HL-60 (cell line): ENCODE measurements around the gene CD209.
A peak's percentile ranks its signal among the peaks of the same experiment; 100 is the strongest.
"Not testable (repeated sequence)": the region's sequence is repeated elsewhere in the genome, so short reads cannot be mapped to it uniquely, and the experiment has no call there.

Source experiments
- DNase-seq, 2 experiments: peaks; one replicate each; pipeline ENCODE4 v3.0.0-alpha.2; 2010 to 2020; ENCODE audit warnings: low read depth in 1 of 2, low spot score in 1 of 2
- H3K27ac ChIP-seq: fragments of 250-450 bp; sonication (Bioruptor Pico); replicated peaks from 2 replicates; pipeline ENCODE4 v1.5.1; 2020; ENCODE audit warnings: mild to moderate bottlenecking, moderate library complexity
- H3K27me3 ChIP-seq: fragments of 250-450 bp; sonication (Bioruptor Pico); 2 replicates; pipeline ENCODE4 v1.5.1; 2021; ENCODE audit warnings: mild to moderate bottlenecking, moderate library complexity; ENCODE audit not compliant: insufficient read depth, poor library complexity, severe bottlenecking
- H3K4me3 ChIP-seq: replicated peaks from 2 replicates; pipeline ENCODE4 v1.5.1; 2011; ENCODE audit warnings: mild to moderate bottlenecking, control low read depth, low read length; ENCODE audit not compliant: insufficient read depth
- GABPA ChIP-seq: IDR thresholded peaks from 2 replicates; pipeline ENCODE4 v1.6.1; 2012; ENCODE audit warnings: low read depth
- POLR2AphosphoS5 ChIP-seq: IDR thresholded peaks from 2 replicates; pipeline ENCODE4 v1.6.1; 2012; ENCODE audit warnings: low read depth
- SPI1 ChIP-seq: IDR thresholded peaks from 2 replicates; pipeline ENCODE4 v1.6.1; 2012; ENCODE audit warnings: low read depth, mild to moderate bottlenecking, borderline replicate concordance
- TF ChIP-seq, protein P1 (sequence below): IDR thresholded peaks from 2 replicates; pipeline ENCODE4 v1.6.1; 2012; ENCODE audit warnings: low read depth; ENCODE audit not compliant: insufficient replicate concordance
- TF ChIP-seq, protein P2 (sequence below): IDR thresholded peaks from one replicate; pipeline ENCODE4 v1.5.1; 2011; ENCODE audit warnings: low read length, control low read depth, inconsistent platforms; ENCODE audit not compliant: insufficient read depth

The CD209 gene

DNA sequence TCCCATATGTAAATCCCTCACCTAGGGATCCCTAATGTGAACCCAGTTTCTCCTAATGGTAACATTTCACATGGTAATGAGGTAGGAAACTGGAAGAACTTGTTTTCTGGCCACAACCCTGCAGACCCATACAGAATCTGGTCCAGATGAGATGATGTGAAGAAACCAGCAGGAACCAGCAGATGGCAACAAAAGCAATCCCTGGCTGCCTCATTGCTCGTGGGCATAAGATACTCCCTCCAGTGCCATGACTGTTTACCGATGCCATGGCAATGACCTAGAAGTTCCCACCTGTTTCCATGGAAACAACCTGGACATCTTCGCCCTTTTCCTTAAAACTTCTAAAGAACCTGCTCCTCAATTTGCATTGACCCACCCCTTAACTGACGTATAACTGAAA, 1.4 kb upstream of the CD209 start:
- no peak for TF ChIP-seq SPI1
- TF ChIP-seq, protein P1, sequence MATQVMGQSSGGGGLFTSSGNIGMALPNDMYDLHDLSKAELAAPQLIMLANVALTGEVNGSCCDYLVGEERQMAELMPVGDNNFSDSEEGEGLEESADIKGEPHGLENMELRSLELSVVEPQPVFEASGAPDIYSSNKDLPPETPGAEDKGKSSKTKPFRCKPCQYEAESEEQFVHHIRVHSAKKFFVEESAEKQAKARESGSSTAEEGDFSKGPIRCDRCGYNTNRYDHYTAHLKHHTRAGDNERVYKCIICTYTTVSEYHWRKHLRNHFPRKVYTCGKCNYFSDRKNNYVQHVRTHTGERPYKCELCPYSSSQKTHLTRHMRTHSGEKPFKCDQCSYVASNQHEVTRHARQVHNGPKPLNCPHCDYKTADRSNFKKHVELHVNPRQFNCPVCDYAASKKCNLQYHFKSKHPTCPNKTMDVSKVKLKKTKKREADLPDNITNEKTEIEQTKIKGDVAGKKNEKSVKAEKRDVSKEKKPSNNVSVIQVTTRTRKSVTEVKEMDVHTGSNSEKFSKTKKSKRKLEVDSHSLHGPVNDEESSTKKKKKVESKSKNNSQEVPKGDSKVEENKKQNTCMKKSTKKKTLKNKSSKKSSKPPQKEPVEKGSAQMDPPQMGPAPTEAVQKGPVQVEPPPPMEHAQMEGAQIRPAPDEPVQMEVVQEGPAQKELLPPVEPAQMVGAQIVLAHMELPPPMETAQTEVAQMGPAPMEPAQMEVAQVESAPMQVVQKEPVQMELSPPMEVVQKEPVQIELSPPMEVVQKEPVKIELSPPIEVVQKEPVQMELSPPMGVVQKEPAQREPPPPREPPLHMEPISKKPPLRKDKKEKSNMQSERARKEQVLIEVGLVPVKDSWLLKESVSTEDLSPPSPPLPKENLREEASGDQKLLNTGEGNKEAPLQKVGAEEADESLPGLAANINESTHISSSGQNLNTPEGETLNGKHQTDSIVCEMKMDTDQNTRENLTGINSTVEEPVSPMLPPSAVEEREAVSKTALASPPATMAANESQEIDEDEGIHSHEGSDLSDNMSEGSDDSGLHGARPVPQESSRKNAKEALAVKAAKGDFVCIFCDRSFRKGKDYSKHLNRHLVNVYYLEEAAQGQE: no peak
- TF ChIP-seq POLR2AphosphoS5: no peak
- no peak for TF ChIP-seq GABPA
- TF ChIP-seq, protein P2, sequence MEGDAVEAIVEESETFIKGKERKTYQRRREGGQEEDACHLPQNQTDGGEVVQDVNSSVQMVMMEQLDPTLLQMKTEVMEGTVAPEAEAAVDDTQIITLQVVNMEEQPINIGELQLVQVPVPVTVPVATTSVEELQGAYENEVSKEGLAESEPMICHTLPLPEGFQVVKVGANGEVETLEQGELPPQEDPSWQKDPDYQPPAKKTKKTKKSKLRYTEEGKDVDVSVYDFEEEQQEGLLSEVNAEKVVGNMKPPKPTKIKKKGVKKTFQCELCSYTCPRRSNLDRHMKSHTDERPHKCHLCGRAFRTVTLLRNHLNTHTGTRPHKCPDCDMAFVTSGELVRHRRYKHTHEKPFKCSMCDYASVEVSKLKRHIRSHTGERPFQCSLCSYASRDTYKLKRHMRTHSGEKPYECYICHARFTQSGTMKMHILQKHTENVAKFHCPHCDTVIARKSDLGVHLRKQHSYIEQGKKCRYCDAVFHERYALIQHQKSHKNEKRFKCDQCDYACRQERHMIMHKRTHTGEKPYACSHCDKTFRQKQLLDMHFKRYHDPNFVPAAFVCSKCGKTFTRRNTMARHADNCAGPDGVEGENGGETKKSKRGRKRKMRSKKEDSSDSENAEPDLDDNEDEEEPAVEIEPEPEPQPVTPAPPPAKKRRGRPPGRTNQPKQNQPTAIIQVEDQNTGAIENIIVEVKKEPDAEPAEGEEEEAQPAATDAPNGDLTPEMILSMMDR: no peak
- DNase-seq: peak in 1 of 2 experiments; percentile 16
- no peak overlapping the region for H3K4me3 ChIP-seq
- no peak overlapping the region for H3K27ac ChIP-seq
- H3K27me3 ChIP-seq: no peaks in the 10 kb centered on the region

DNA sequence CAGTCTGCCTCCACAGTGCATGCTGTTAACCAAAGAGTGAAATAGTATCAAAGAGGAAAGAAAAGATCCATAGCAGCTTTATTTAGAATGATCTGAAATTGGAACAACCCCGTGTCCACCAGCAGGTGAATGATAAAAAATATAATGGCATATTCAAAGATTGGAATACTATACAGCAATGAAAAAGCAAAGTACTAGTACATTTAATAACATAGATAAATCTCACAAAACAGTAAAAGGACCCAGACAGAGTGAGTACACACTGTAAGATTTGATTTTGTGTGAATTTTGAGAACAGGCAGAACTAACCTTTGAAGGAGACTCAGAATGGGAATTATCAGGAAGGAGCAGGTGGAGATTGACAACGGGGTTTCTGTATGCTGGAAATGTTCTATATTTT, 837 bp upstream of the CD209 start:
- Histone ChIP-seq H3K27me3 (no peaks in the 10 kb centered on the region), H3K4me3 (no peak overlapping the region), H3K27ac (no peak overlapping the region)
- DNase-seq: no peak
- TF ChIP-seq SPI1: no peak
- TF ChIP-seq POLR2AphosphoS5: no peak
- TF ChIP-seq, protein P2: no peak
- TF ChIP-seq, protein P1: no peak
- TF ChIP-seq GABPA: no peak

DNA sequence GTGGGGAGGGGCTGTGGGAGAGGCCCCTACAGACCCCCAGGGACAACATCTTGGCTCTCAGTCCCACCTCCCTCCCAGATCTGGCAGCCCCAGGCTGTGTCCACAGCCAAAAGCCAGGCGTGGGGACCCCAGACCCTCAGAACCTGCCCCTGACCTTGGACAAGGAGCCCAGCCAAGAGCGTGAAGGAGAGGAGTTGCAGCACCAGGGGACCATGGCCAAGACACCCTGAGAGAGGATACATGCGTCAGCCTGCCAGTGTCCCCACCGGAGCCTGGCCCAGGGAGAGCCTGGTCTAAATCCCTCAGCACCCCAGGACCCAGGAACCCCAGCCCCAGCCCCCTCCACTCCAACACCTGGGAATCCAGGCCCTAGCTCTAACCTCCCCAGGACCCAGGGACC, 1.0 kb downstream of the CD209 start:
- H3K27me3 ChIP-seq, H3K27ac ChIP-seq, H3K4me3 ChIP-seq, DNase-seq: not testable (repeated sequence)

DNA sequence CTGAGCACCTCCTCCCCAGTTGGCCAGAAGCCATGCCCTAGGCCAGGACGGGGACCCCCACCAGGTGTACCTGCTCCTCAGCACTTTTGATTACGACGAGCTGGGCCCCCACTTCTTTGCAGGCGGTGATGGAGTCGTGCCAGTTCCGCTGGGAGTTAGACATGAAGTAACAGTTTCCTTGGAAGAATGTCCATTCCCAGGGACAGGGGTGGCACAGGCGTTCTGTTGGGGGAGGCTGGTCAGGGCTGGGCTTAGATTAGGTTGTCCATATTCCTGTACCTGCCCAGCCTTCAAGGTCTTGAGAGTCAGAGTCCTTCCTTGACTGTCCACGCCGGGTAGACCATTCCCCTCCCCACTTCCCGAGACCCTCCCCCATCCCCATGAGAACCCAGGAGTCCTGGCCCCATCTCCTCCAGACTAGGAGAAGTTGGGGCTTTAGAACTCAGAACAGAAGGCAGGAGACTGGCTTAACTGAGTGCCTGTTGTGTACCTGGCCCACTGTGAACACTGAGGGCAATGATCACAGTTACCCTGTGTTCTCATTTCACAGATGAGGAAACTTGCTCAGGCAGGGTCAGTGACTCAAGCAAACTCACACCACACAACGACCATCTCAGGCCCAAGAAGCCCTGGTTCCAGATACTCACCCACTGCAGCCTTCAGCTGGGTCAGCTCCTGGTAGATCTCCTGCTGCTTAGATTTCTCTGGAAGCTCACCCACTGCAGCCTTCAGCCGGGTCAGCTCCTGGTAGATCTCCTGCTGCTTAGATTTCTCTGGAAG, 2.3 kb downstream of the CD209 start:
- TF ChIP-seq SPI1 (no peak), GABPA (no peak), POLR2AphosphoS5 (no peak)
- TF ChIP-seq, protein P2: no peak
- TF ChIP-seq, protein P1: no peak
- H3K27me3 ChIP-seq: no peaks in the 10 kb centered on the region
- no peak for DNase-seq
- H3K27ac ChIP-seq: no peak overlapping the region
- H3K4me3 ChIP-seq: no peak overlapping the region
